OCI-LY7 (cell line): ENCODE results near the gene CDKAL1. TPM values are rescaled to one million over a fixed set of nuclear protein-coding genes. Genes with fewer than 3 reads are reported as not detected.

ENCODE experiments used
- BruUV-seq: library from RNA; stranded (reverse); fragments of 400-500 nt; replicated peaks from 2 replicates; lab custom pipeline; 2021; lab: Mats Ljungman, UMichigan
- CTCF ChIA-PET: fragments of 300-600 bp; sonication (Branson Sonifier 250); formaldehyde crosslinking; loops from one replicate; lab custom pipeline; 2022; ENCODE audit warnings: antibody characterized with exemption; ENCODE audit not compliant: unreplicated experiment; lab: Charles Lee
- POLR2A ChIA-PET: fragments of 300-600 bp; sonication (Branson Sonifier 250); formaldehyde crosslinking; loops from one replicate; lab custom pipeline; 2022; ENCODE audit warnings: antibody characterized with exemption; lab: Charles Lee
- DNase-seq: peaks from one replicate; pipeline ENCODE4 v3.0.0-alpha.2; 2015; ENCODE audit warnings: low spot score
- H2AFZ ChIP-seq: fragments of 200-600 bp; sonication (generic), shearing (Covaris generic); 2 replicates; pipeline ENCODE4 v1.6.1; 2014; ENCODE audit warnings: mild to moderate bottlenecking, antibody characterized with exemption, low read length, moderate library complexity
- H3K27ac ChIP-seq: fragments of 200-600 bp; sonication (generic); 2 replicates; pipeline ENCODE4 v1.5.1; 2014; ENCODE audit warnings: mixed run types, low read depth, mild to moderate bottlenecking, moderate library complexity, low read length, inconsistent platforms; ENCODE audit not compliant: poor library complexity, severe bottlenecking
- H3K36me3 ChIP-seq: fragments of 200-600 bp; sonication (generic); 2 replicates; pipeline ENCODE4 v1.6.1; 2014; ENCODE audit warnings: mild to moderate bottlenecking, antibody characterized with exemption, low read length, moderate library complexity, mixed read lengths; ENCODE audit not compliant: insufficient read depth
- H3K4me1 ChIP-seq: fragments of 200-600 bp; sonication (generic); 2 replicates; pipeline ENCODE4 v1.5.1; 2014; ENCODE audit warnings: mild to moderate bottlenecking, low read length; ENCODE audit not compliant: insufficient read depth, poor library complexity, severe bottlenecking
- H3K4me2 ChIP-seq: fragments of 200-600 bp; sonication (generic); 2 replicates; pipeline ENCODE4 v1.6.1; 2014; ENCODE audit warnings: mild to moderate bottlenecking, low read length
- H3K4me3 ChIP-seq: fragments of 200-600 bp; sonication (generic); 2 replicates; pipeline ENCODE4 v1.5.1; 2014; ENCODE audit warnings: mild to moderate bottlenecking, low read depth, low read length; ENCODE audit not compliant: poor library complexity, severe bottlenecking
- H3K79me2 ChIP-seq: fragments of 200-600 bp; sonication (generic); 2 replicates; pipeline ENCODE4 v1.6.1; 2016; ENCODE audit warnings: low read depth, mild to moderate bottlenecking, low read length, moderate library complexity, mixed read lengths; ENCODE audit not compliant: insufficient read depth
- H3K9me2 ChIP-seq: fragments of 200-600 bp; sonication (generic); 2 replicates; pipeline ENCODE4 v1.6.1; 2016; ENCODE audit warnings: mild to moderate bottlenecking, low read length, mixed read lengths; ENCODE audit not compliant: insufficient read depth
- H3K9me3 ChIP-seq: fragments of 200-600 bp; sonication (generic); 2 replicates; pipeline ENCODE4 v1.6.1; 2014; ENCODE audit warnings: mild to moderate bottlenecking, mixed run types, low read length, mixed read lengths
- H4K20me1 ChIP-seq: fragments of 200-600 bp; sonication (generic); 2 replicates; pipeline ENCODE4 v1.6.1; 2014; ENCODE audit warnings: mild to moderate bottlenecking, antibody characterized with exemption, low read length, moderate library complexity, mixed read lengths; ENCODE audit not compliant: insufficient read depth
- EZH2phosphoT487 ChIP-seq: fragments of 200-600 bp; sonication (generic); IDR thresholded peaks from 2 replicates; pipeline ENCODE4 v1.6.1; 2018; ENCODE audit warnings: low read depth, borderline replicate concordance, mild to moderate bottlenecking, mixed run types, antibody characterized with exemption, low read length, moderate library complexity, mixed read lengths
- intact Hi-C: fragments of 100-400 bp; cut with micrococcal nuclease; formaldehyde crosslinking; loops from one replicate; pipeline ENCODE4 v1.10.0; 2022; ENCODE audit not compliant: unreplicated experiment
- total RNA-seq, 2 experiments: library from RNA; depleted of rRNA in 1 of 2; stranded (reverse); fragments of >200 nt in 1 of 2; shearing (Covaris generic) in 1 of 2; gene quantifications; 2 replicates each; pipeline ENCODE4 v1.2.3, GENCODE V29; 2014 to 2022
- TF ChIP-seq, protein P1 (sequence below): fragments of 200-600 bp; sonication (generic); conservative IDR thresholded peaks from 2 replicates; pipeline ENCODE4 v1.5.1; 2014; ENCODE audit warnings: mild to moderate bottlenecking, antibody characterized with exemption, low read length, moderate library complexity, mixed read lengths

The CDKAL1 gene
- total RNA-seq, 2 experiments from 2014 or later, result 19.9 to 21.1 TPM

DNA sequence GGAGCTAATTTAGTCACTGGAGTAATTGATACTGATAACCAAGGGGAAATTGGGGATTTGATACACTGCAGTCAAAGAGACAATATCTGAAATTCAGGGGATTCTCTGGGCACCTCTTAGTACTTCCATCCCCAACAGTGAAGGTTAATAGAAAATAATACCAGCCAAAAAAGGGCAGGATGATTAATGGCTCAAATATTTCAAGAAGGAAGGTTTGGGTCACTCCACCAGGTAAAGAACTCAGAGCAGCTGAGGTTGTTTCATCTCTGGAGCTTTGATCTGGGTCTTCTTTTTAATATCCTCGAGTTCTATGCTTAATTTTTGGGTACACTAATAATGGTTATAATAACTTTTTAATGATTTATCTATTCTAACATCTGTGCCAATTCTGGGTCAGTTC, 70.8 kb downstream of the CDKAL1 start:
- no peak for TF ChIP-seq EZH2phosphoT487
- TF ChIP-seq, protein P1, sequence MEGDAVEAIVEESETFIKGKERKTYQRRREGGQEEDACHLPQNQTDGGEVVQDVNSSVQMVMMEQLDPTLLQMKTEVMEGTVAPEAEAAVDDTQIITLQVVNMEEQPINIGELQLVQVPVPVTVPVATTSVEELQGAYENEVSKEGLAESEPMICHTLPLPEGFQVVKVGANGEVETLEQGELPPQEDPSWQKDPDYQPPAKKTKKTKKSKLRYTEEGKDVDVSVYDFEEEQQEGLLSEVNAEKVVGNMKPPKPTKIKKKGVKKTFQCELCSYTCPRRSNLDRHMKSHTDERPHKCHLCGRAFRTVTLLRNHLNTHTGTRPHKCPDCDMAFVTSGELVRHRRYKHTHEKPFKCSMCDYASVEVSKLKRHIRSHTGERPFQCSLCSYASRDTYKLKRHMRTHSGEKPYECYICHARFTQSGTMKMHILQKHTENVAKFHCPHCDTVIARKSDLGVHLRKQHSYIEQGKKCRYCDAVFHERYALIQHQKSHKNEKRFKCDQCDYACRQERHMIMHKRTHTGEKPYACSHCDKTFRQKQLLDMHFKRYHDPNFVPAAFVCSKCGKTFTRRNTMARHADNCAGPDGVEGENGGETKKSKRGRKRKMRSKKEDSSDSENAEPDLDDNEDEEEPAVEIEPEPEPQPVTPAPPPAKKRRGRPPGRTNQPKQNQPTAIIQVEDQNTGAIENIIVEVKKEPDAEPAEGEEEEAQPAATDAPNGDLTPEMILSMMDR, result no peak
- H3K4me2 ChIP-seq, result no peak overlapping the region
- CTCF ChIA-PET, result no interaction called here
- intact Hi-C loops, result no loop called here
- no TSS peak for BruUV-seq
- H3K9me3 ChIP-seq, result no peaks in the 10 kb centered on the region
- POLR2A ChIA-PET, result interaction anchor here (0.6 kb wide), 1 partner anchor 746 kb away, joined by 8 read pairs; no protein-coding TSS in a partner anchor
- DNase-seq, result no peak
- no peak overlapping the region for H2AFZ ChIP-seq
- no peaks in the 10 kb centered on the region for H3K36me3 ChIP-seq
- H3K9me2 ChIP-seq, result no peaks in the 10 kb centered on the region
- H4K20me1 ChIP-seq, result no peaks in the 10 kb centered on the region
- no peaks in the 10 kb centered on the region for H3K4me1 ChIP-seq
- H3K79me2 ChIP-seq, result no peaks in the 10 kb centered on the region
- no peak overlapping the region for H3K4me3 ChIP-seq
- no peak overlapping the region for H3K27ac ChIP-seq

- no peak overlapping the region for H3K27ac ChIP-seq
- no peaks in the 10 kb centered on the region for H3K79me2 ChIP-seq
- no peak overlapping the region for H2AFZ ChIP-seq
- no peak for DNase-seq
- H3K36me3 ChIP-seq, result no peaks in the 10 kb centered on the region
- H3K4me1 ChIP-seq, result no peaks in the 10 kb centered on the region
- no peak overlapping the region for H3K4me3 ChIP-seq
- BruUV-seq, result no TSS peak
- intact Hi-C loops, result no loop called here
- POLR2A ChIA-PET, result interaction anchor here (0.6 kb wide), 1 partner anchor 746 kb away, joined by 8 read pairs; no protein-coding TSS in a partner anchor
- CTCF ChIA-PET, result no interaction called here
- no peak overlapping the region for H3K4me2 ChIP-seq
- TF ChIP-seq, protein P1, result no peak
- TF ChIP-seq EZH2phosphoT487, result no peak
- no peaks in the 10 kb centered on the region for H3K9me3 ChIP-seq
- no peaks in the 10 kb centered on the region for H3K9me2 ChIP-seq
- H4K20me1 ChIP-seq, result no peaks in the 10 kb centered on the region
Measured at GRCh38 chr6:20605581-20605980, 71.3 kb downstream of the CDKAL1 start.

- no peak overlapping the region for H3K27ac ChIP-seq
- intact Hi-C loops, result no loop called here
- H3K4me3 ChIP-seq, result no peak overlapping the region
- ChIA-PET CTCF (no interaction called here), POLR2A (no interaction called here)
- H3K9me2 ChIP-seq, result no peaks in the 10 kb centered on the region
- BruUV-seq, result no TSS peak
- no peaks in the 10 kb centered on the region for H4K20me1 ChIP-seq
- no peaks in the 10 kb centered on the region for H3K4me1 ChIP-seq
- no peaks in the 10 kb centered on the region for H3K79me2 ChIP-seq
- H3K4me2 ChIP-seq, result no peak overlapping the region
- no peaks in the 10 kb centered on the region for H3K9me3 ChIP-seq
- no peak overlapping the region for H2AFZ ChIP-seq
- H3K36me3 ChIP-seq, result no peaks in the 10 kb centered on the region
- no peak for DNase-seq
- TF ChIP-seq, protein P1, result no peak
- TF ChIP-seq EZH2phosphoT487, result no peak
Measured at GRCh38 chr6:20606831-20607230, 72.6 kb downstream of the CDKAL1 start.
